HEK293 (cell line): ENCODE results near the gene GMDS.
A peak's percentile ranks its signal among the peaks of the same experiment; 100 is the strongest.

Experiments used
- CTCF ChIA-PET: fragments of 350-600 bp; formaldehyde crosslinking; extraction: SDS; loops from one replicate; lab custom pipeline; 2021; ENCODE audit warnings: antibody characterized with exemption; lab: Yijun Ruan, JAX
- POLR2A ChIA-PET: fragments of 300-600 bp; formaldehyde crosslinking; extraction: SDS; loops from one replicate; lab custom pipeline; 2020; ENCODE audit warnings: antibody characterized with exemption, inconsistent platforms; lab: Yijun Ruan, JAX
- H3K27ac ChIP-seq: fragments of 200-500 bp; sonication (Bioruptor generic); 2 replicates; pipeline ENCODE4 v1.5.1; 2014; ENCODE audit warnings: low read depth, low read length, control low read depth, inconsistent platforms; ENCODE audit errors: extremely low read depth
- H3K36me3 ChIP-seq, 2 experiments: fragments of 200-500 bp in 1 of 2; sonication (Bioruptor generic) in 1 of 2; 1 replicate in 1 of 2; 2 replicates in 1 of 2; pipeline ENCODE4 v1.5.1; 2014 to 2017; ENCODE audit warnings: inconsistent platforms in 2 of 2, low read length in 2 of 2; ENCODE audit not compliant: control insufficient read depth in 2 of 2, insufficient read depth in 1 of 2
- H3K4me1 ChIP-seq: fragments of 200-500 bp; sonication (Bioruptor generic); 2 replicates; pipeline ENCODE4 v1.5.1; 2014; ENCODE audit warnings: mild to moderate bottlenecking, low read length, inconsistent platforms; ENCODE audit not compliant: control insufficient read depth, insufficient read depth
- H3K4me3 ChIP-seq: 2 replicates; pipeline ENCODE4 v1.5.1; 2011; ENCODE audit warnings: low read depth, mild to moderate bottlenecking, control low read depth, low read length, moderate library complexity
- H3K9me3 ChIP-seq: fragments of 200-500 bp; sonication (Bioruptor generic); 2 replicates; pipeline ENCODE4 v1.5.1; 2014; ENCODE audit warnings: low read depth, low read length, inconsistent platforms; ENCODE audit not compliant: control insufficient read depth, insufficient read depth
- EGR2 ChIP-seq: fragments of 450-650 bp; formaldehyde crosslinking; IDR thresholded peaks from 2 replicates; pipeline ENCODE4 v1.5.1; 2016; ENCODE audit warnings: low read depth, missing biosample characterization, missing genetic modification characterization
- FEZF1 ChIP-seq: fragments of 450-650 bp; formaldehyde crosslinking; IDR thresholded peaks from 2 replicates; pipeline ENCODE4 v1.5.1; 2016; ENCODE audit warnings: missing biosample characterization, missing genetic modification characterization
- KLF1 ChIP-seq: fragments of 450-650 bp; formaldehyde crosslinking; IDR thresholded peaks from 2 replicates; pipeline ENCODE4 v1.5.1; 2016; ENCODE audit warnings: missing biosample characterization, missing genetic modification characterization
- PRDM1 ChIP-seq: fragments of 450-650 bp; formaldehyde crosslinking; IDR thresholded peaks from 2 replicates; pipeline ENCODE4; 2016; ENCODE audit warnings: missing biosample characterization, missing genetic modification characterization
- ZBTB44 ChIP-seq: fragments of 450-650 bp; IDR thresholded peaks from 2 replicates; pipeline ENCODE4 v1.5.1; 2018; ENCODE audit warnings: missing biosample characterization, mild to moderate bottlenecking, missing genetic modification characterization
- ZBTB7A ChIP-seq: fragments of 450-650 bp; formaldehyde crosslinking; IDR thresholded peaks from 2 replicates; pipeline ENCODE4 v1.5.1; 2016; ENCODE audit warnings: low read depth, missing biosample characterization, missing genetic modification characterization
- ZFHX2 ChIP-seq: fragments of 450-650 bp; formaldehyde crosslinking; conservative IDR thresholded peaks from 2 replicates; pipeline ENCODE4 v1.5.1; 2016; ENCODE audit warnings: missing biosample characterization, missing genetic modification characterization
- ZNF114 ChIP-seq: fragments of 450-650 bp; formaldehyde crosslinking; IDR thresholded peaks from 2 replicates; pipeline ENCODE4 v1.5.0; 2017; ENCODE audit warnings: missing biosample characterization, missing genetic modification characterization
- ZNF274 ChIP-seq, 2 experiments: fragments of 200-500 bp in 1 of 2; fragments of 450-650 bp in 1 of 2; sonication (Bioruptor generic) in 1 of 2; formaldehyde crosslinking in 1 of 2; IDR thresholded peaks; 2 replicates each; pipeline versions ENCODE4 v1.5.1 to v1.6.1; 2014 to 2016; ENCODE audit warnings: borderline replicate concordance in 1 of 2, inconsistent platforms in 1 of 2, low read length in 1 of 2, missing biosample characterization in 1 of 2, missing genetic modification characterization in 1 of 2
- ZNF292 ChIP-seq: fragments of 450-650 bp; formaldehyde crosslinking; IDR thresholded peaks from 2 replicates; pipeline ENCODE4 v1.5.1; 2016; ENCODE audit warnings: low read depth, missing biosample characterization, missing genetic modification characterization, borderline replicate concordance
- ZNF311 ChIP-seq: fragments of 450-650 bp; formaldehyde crosslinking; IDR thresholded peaks from 2 replicates; pipeline ENCODE4 v1.5.1; 2017; ENCODE audit warnings: missing biosample characterization, missing genetic modification characterization, borderline replicate concordance
- ZNF341 ChIP-seq: fragments of 450-650 bp; formaldehyde crosslinking; IDR thresholded peaks from 2 replicates; pipeline ENCODE4; 2016; ENCODE audit warnings: low read depth, missing biosample characterization, missing genetic modification characterization
- ZNF350 ChIP-seq: fragments of 450-650 bp; formaldehyde crosslinking; IDR thresholded peaks from 2 replicates; pipeline ENCODE4 v1.5.0; 2017; ENCODE audit warnings: missing biosample characterization, mild to moderate bottlenecking, missing genetic modification characterization
- ZNF354C ChIP-seq: fragments of 450-650 bp; formaldehyde crosslinking; IDR thresholded peaks from 2 replicates; pipeline ENCODE4 v1.5.1; 2016; ENCODE audit warnings: missing biosample characterization, missing genetic modification characterization, low read depth, borderline replicate concordance
- ZNF362 ChIP-seq: fragments of 450-650 bp; formaldehyde crosslinking; IDR thresholded peaks from 2 replicates; pipeline ENCODE4 v1.5.1; 2016; ENCODE audit warnings: missing biosample characterization, missing genetic modification characterization
- ZNF501 ChIP-seq: fragments of 450-650 bp; formaldehyde crosslinking; IDR thresholded peaks from 2 replicates; pipeline ENCODE4 v1.5.1; 2016; ENCODE audit warnings: missing biosample characterization, missing genetic modification characterization
- ZNF677 ChIP-seq: fragments of 450-650 bp; IDR thresholded peaks from 2 replicates; pipeline ENCODE4 v1.5.0; 2018; ENCODE audit warnings: missing biosample characterization, mild to moderate bottlenecking, missing genetic modification characterization, moderate library complexity
- ZNF777 ChIP-seq: fragments of 450-650 bp; formaldehyde crosslinking; IDR thresholded peaks from 2 replicates; pipeline ENCODE4 v1.5.1; 2017; ENCODE audit warnings: missing biosample characterization, missing genetic modification characterization, borderline replicate concordance
- ZXDB ChIP-seq: fragments of 450-650 bp; formaldehyde crosslinking; IDR thresholded peaks from 2 replicates; pipeline ENCODE4 v1.5.1; 2016; ENCODE audit warnings: missing biosample characterization, missing genetic modification characterization

The GMDS gene

GRCh38 chr6:1716396-1716795 lies 529.0 kb downstream of the GMDS start:
- POLR2A ChIA-PET, result no interaction called here

GRCh38 chr6:1715336-1715735 lies 530.1 kb downstream of the GMDS start:
- Histone ChIP-seq H3K36me3 (no peaks in the 10 kb centered on the region), H3K4me3 (no peak overlapping the region), H3K4me1 (peaks cover under 1% of the 10 kb centered on the region), H3K9me3 (no peaks in the 10 kb centered on the region), H3K27ac (no peak overlapping the region)
- ChIA-PET POLR2A (no interaction called here), CTCF (interaction anchor here (0.7 kb wide), 1 partner anchor 102 kb away, joined by 3 read pairs; no protein-coding TSS in a partner anchor)
- TF ChIP-seq ZBTB44 (tag by site-specific recombination) (peak; percentile 34; the same call in 1 of the 2 replicates), ZBTB7A (tag by site-specific recombination) (no peak)

More at GRCh38 chr6:1716396-1716795, 529.0 kb downstream of the GMDS start:
- H3K4me1 ChIP-seq, result peaks cover 11% of the 10 kb centered on the region
- TF ChIP-seq ZNF292 (no peak), FEZF1 (tag by site-specific recombination) (0 out of 2 replicates have a peak, but pooled peaks have one; percentile 16)
- no peaks in the 10 kb centered on the region for H3K36me3 ChIP-seq
- H3K9me3 ChIP-seq, result no peaks in the 10 kb centered on the region
- CTCF ChIA-PET, result interaction anchor here (1.5 kb wide), 1 partner anchor 30 kb away, joined by 3 read pairs; no protein-coding TSS in a partner anchor
- no peak overlapping the region for H3K4me3 ChIP-seq
- no peak overlapping the region for H3K27ac ChIP-seq

GRCh38 chr6:1714654-1715053 lies 530.8 kb downstream of the GMDS start:
- ChIA-PET POLR2A (no interaction called here), CTCF (no interaction called here)
- Histone ChIP-seq H3K36me3 (no peaks in the 10 kb centered on the region), H3K9me3 (no peaks in the 10 kb centered on the region), H3K4me3 (no peak overlapping the region), H3K4me1 (no peaks in the 10 kb centered on the region; the same call in none of the 2 replicates), H3K27ac (no peak overlapping the region)
- TF ChIP-seq ZNF354C, result no peak

- ChIA-PET POLR2A (no interaction called here), CTCF (no interaction called here)
- Histone ChIP-seq H3K4me3 (no peak overlapping the region), H3K36me3 (no peaks in the 10 kb centered on the region), H3K9me3 (no peaks in the 10 kb centered on the region), H3K4me1 (no peaks in the 10 kb centered on the region; the same call in 1 of the 2 replicates), H3K27ac (no peak overlapping the region)
- TF ChIP-seq EGR2 (tag by site-specific recombination), result peak; percentile 97
- TF ChIP-seq ZFHX2 (tag by site-specific recombination), result peak; percentile 88
- TF ChIP-seq ZNF350 (tag by site-specific recombination), result no peak
These were observed 532.3 kb downstream of the GMDS start for GRCh38 chr6:1713016-1713600.

- Histone ChIP-seq H3K4me3 (no peak overlapping the region), H3K27ac (no peak overlapping the region), H3K4me1 (no peaks in the 10 kb centered on the region; the same call in 1 of the 2 replicates), H3K9me3 (no peaks in the 10 kb centered on the region), H3K36me3 (no peaks in the 10 kb centered on the region)
- TF ChIP-seq KLF1 (tag by site-specific recombination) (no peak), ZNF362 (no peak), ZNF777 (tag by site-specific recombination) (no peak), ZNF501 (tag by site-specific recombination) (no peak), ZNF341 (tag by site-specific recombination) (no peak), ZNF114 (tag by site-specific recombination) (no peak), ZNF274 (IDR thresholded peaks at IDR 0.05; ENCODE audit: low read length) (no peak), ZNF274 (tag by site-specific recombination; IDR thresholded peaks at IDR 0.05; ENCODE audit: borderline replicate concordance) (no peak), ZNF311 (tag by site-specific recombination) (no peak), ZNF677 (tag by site-specific recombination) (no peak), PRDM1 (tag by site-specific recombination) (no peak), ZXDB (no peak)
- ChIA-PET CTCF (no interaction called here), POLR2A (no interaction called here)
These were observed 533.0 kb downstream of the GMDS start for GRCh38 chr6:1712451-1712850.
